Fibroblast of lung (primary cell): Measurements from ENCODE around the gene GPX2. TPM values are rescaled to one million over a fixed set of nuclear protein-coding genes. Genes with fewer than 3 reads are reported as not detected.

ENCODE experiments used
- DNase-seq, 2 donors: peaks; one replicate each; pipeline versions ENCODE4 v3.0.0 to v3.0.0-alpha.2; 2010; ENCODE audit warnings: low read depth in 2 of 2
- H2AFZ ChIP-seq: 2 replicates; pipeline ENCODE4 v1.5.1; 2012; ENCODE audit warnings: low read length, control low read depth, inconsistent platforms
- H3K27ac ChIP-seq: 2 replicates; pipeline ENCODE4 v1.5.1; 2011; ENCODE audit warnings: low read length, control low read depth; ENCODE audit not compliant: insufficient read depth
- H3K27me3 ChIP-seq: 2 replicates; pipeline ENCODE4 v1.5.1; 2011; ENCODE audit warnings: mild to moderate bottlenecking, low read length; ENCODE audit not compliant: control insufficient read depth, insufficient read depth
- H3K36me3 ChIP-seq: 2 replicates; pipeline ENCODE4 v1.5.1; 2011; ENCODE audit warnings: low read length; ENCODE audit not compliant: control insufficient read depth, insufficient read depth
- H3K4me1 ChIP-seq: 2 replicates; pipeline ENCODE4 v1.5.1; 2011; ENCODE audit warnings: low read length; ENCODE audit not compliant: control insufficient read depth, insufficient read depth; ENCODE audit errors: extremely low read depth
- H3K4me2 ChIP-seq: 2 replicates; pipeline ENCODE4 v1.5.1; 2011; ENCODE audit warnings: low read length, control low read depth; ENCODE audit not compliant: insufficient read depth; ENCODE audit errors: extremely low read depth
- H3K4me3 ChIP-seq, 4 experiments: fragments of 200-600 bp in 1 of 4; sonication (generic) in 1 of 4; replicated peaks in 1 of 4; 2 replicates each; pipeline ENCODE4 v1.5.1; 2011 to 2016; ENCODE audit warnings: low read length in 4 of 4, low read depth in 3 of 4, mild to moderate bottlenecking in 3 of 4, control low read depth in 2 of 4, inconsistent platforms in 1 of 4, mixed read lengths in 1 of 4; ENCODE audit not compliant: insufficient read depth in 1 of 4; ENCODE audit errors: control extremely low read depth in 1 of 4
- H3K79me2 ChIP-seq: 2 replicates; pipeline ENCODE4 v1.5.1; 2012; ENCODE audit warnings: mild to moderate bottlenecking, low read length, inconsistent platforms; ENCODE audit not compliant: control insufficient read depth, insufficient read depth
- H3K9ac ChIP-seq: 2 replicates; pipeline ENCODE4 v1.5.1; 2011; ENCODE audit warnings: mild to moderate bottlenecking, low read length, control low read depth; ENCODE audit not compliant: insufficient read depth
- H3K9me3 ChIP-seq: 2 replicates; pipeline ENCODE4 v1.5.1; 2012; ENCODE audit warnings: low read depth, low read length; ENCODE audit not compliant: control insufficient read depth, insufficient read depth
- H4K20me1 ChIP-seq: 2 replicates; pipeline ENCODE4 v1.5.1; 2011; ENCODE audit warnings: low read length; ENCODE audit not compliant: control insufficient read depth, insufficient read depth; ENCODE audit errors: extremely low read depth
- EZH2 ChIP-seq: IDR thresholded peaks from 2 replicates; pipeline ENCODE4 v1.5.1; 2012; ENCODE audit warnings: low read length, control low read depth, mild to moderate bottlenecking; ENCODE audit errors: missing control alignments
- polyA plus RNA-seq, 2 donors: library from polyadenylated mRNA; depleted of rRNA in 1 of 2; stranded (reverse) in 1 of 2; unstranded in 1 of 2; fragments of >200 nt; gene quantifications; 2 replicates each; pipeline ENCODE4 v1.2.1, GENCODE V29; 2011 to 2012; ENCODE audit warnings: missing spikeins in 1 of 2
- total RNA-seq: library from RNA; depleted of rRNA; stranded (reverse); fragments of >200 nt; gene quantifications from 2 replicates; pipeline ENCODE4 v1.2.1, GENCODE V29; 2014
- TF ChIP-seq, protein P1 (sequence below), 2 donors: IDR thresholded peaks in 1 of 2; conservative IDR thresholded peaks in 1 of 2; 1 replicate in 1 of 2; 2 replicates in 1 of 2; pipeline ENCODE4 v1.5.1; 2011 to 2012; ENCODE audit warnings: low read length in 2 of 2, control low read depth in 1 of 2, inconsistent platforms in 1 of 2, low read depth in 1 of 2, mild to moderate bottlenecking in 1 of 2

The GPX2 gene
- total and polyA plus RNA-seq, 2 donors (not counting 1 experiment from before 2014, with no cell fraction given): not detected

DNA sequence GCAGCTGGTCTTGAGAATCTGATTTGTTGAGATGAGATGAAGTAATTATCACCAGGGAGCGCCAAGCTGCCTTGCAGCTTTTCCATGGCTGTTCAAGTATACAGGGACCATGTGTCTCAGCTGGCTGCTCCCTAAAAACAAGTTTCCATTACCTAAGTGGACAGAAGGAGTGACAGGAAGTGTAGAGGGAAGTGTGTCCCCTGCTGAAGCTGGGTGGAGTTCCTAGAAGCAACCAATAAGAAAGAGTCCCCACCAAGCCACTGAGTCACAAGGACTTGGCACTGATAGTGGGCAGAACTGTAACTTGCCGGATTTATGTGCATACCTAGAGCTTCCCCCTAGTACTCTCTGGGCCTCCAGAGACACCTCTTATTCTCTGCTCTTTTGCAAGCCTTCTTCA is 1.5 kb upstream of the GPX2 start:
- no peak overlapping the region for H2AFZ ChIP-seq
- H3K4me3 ChIP-seq: no peak overlapping the region
- H3K27me3 ChIP-seq: no peaks in the 10 kb centered on the region
- no peak overlapping the region for H3K27ac ChIP-seq
- H3K9ac ChIP-seq: no peak overlapping the region
- no peaks in the 10 kb centered on the region for H3K36me3 ChIP-seq
- H4K20me1 ChIP-seq: no peaks in the 10 kb centered on the region
- no peak for TF ChIP-seq EZH2
- H3K9me3 ChIP-seq: no peaks in the 10 kb centered on the region
- no peaks in the 10 kb centered on the region for H3K4me1 ChIP-seq
- H3K79me2 ChIP-seq: no peaks in the 10 kb centered on the region
- no peak for DNase-seq
- H3K4me2 ChIP-seq: no peak overlapping the region

DNA sequence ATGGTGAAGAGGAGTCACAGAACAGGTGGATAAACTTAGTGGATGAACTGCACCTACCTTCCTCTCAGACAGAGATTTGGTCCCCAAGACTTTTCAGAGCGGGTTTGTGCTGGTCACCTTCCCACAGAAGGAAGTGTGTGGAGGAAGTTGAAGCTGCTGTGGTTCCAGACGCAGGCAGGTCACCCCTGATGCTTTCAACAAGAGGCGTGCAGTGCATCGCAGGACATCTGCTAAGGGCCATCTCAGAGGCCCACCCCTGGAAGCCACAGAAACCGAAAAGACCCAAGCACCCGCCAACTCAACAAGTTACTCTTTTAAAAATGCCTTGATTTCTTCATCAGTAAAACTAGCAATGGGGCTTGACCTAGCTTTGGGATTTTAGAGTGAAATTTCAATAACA is 1.0 kb upstream of the GPX2 start:
- Histone ChIP-seq H4K20me1 (no peaks in the 10 kb centered on the region), H3K36me3 (no peaks in the 10 kb centered on the region), H3K4me1 (no peaks in the 10 kb centered on the region), H3K4me2 (no peak overlapping the region), H3K4me3 (no peak overlapping the region), H3K27ac (no peak overlapping the region), H3K27me3 (no peaks in the 10 kb centered on the region), H2AFZ (no peak overlapping the region), H3K9ac (no peak overlapping the region), H3K79me2 (no peaks in the 10 kb centered on the region), H3K9me3 (no peaks in the 10 kb centered on the region)
- no peak for DNase-seq
- TF ChIP-seq EZH2: no peak
- TF ChIP-seq, protein P1, sequence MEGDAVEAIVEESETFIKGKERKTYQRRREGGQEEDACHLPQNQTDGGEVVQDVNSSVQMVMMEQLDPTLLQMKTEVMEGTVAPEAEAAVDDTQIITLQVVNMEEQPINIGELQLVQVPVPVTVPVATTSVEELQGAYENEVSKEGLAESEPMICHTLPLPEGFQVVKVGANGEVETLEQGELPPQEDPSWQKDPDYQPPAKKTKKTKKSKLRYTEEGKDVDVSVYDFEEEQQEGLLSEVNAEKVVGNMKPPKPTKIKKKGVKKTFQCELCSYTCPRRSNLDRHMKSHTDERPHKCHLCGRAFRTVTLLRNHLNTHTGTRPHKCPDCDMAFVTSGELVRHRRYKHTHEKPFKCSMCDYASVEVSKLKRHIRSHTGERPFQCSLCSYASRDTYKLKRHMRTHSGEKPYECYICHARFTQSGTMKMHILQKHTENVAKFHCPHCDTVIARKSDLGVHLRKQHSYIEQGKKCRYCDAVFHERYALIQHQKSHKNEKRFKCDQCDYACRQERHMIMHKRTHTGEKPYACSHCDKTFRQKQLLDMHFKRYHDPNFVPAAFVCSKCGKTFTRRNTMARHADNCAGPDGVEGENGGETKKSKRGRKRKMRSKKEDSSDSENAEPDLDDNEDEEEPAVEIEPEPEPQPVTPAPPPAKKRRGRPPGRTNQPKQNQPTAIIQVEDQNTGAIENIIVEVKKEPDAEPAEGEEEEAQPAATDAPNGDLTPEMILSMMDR (conservative IDR thresholded peaks at IDR 0.05 in 1 of 2, IDR thresholded peaks at IDR 0.05 in 1 of 2; ENCODE audit: low read depth in 1 of 2, low read length in 2 of 2): no peak

DNA sequence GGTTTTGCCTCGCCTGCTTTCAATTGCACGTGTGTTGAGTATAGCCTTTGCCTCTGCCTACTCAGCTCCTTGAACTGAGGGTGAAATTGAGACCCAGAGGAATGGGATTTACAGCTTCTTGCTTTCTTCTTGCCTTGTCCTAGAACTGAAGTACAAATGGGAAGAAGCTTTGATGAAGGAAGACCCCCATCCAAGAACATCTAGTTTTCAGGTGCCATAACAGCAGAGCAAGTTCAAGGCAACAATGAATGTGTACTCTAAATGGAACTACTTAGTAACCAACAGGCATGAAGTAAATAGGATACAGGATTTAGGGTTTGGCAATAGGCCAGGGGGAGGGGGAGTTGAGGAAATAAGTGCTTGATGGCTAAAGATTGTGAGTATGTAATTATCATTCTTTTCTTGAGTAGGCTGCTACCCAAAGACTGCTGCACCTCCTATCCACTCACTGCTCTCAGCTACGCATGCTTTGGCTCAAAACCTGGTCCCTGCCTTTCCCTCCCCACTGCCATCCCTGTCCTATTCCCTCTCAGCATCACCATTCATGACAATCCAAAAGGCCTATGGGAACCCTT is 2.1 kb downstream of the GPX2 start:
- H3K79me2 ChIP-seq: no peaks in the 10 kb centered on the region
- no peak overlapping the region for H3K27ac ChIP-seq
- TF ChIP-seq, protein P1 (conservative IDR thresholded peaks at IDR 0.05 in 1 of 2, IDR thresholded peaks at IDR 0.05 in 1 of 2; ENCODE audit: low read depth in 1 of 2, low read length in 2 of 2): no peak
- TF ChIP-seq EZH2: no peak
- H2AFZ ChIP-seq: no peak overlapping the region
- no peak overlapping the region for H3K4me2 ChIP-seq
- no peak overlapping the region for H3K9ac ChIP-seq
- no peaks in the 10 kb centered on the region for H3K4me1 ChIP-seq
- DNase-seq: no peak
- H3K36me3 ChIP-seq: no peaks in the 10 kb centered on the region
- H3K27me3 ChIP-seq: no peaks in the 10 kb centered on the region
- H3K4me3 ChIP-seq: no peak overlapping the region
- no peaks in the 10 kb centered on the region for H4K20me1 ChIP-seq
- H3K9me3 ChIP-seq: no peaks in the 10 kb centered on the region
